Measurements from ENCODE around the gene SNRNP40. TPM values are rescaled to one million over a fixed set of nuclear protein-coding genes. Genes with fewer than 3 reads are reported as not detected.
"Not testable (repeated sequence)": the region's sequence is repeated elsewhere in the genome, so short reads cannot be mapped to it uniquely, and the experiment has no call there.

The SNRNP40 gene
- total RNA-seq, 2 experiments from 2014 or later: 99.9 to 190 TPM

DNA sequence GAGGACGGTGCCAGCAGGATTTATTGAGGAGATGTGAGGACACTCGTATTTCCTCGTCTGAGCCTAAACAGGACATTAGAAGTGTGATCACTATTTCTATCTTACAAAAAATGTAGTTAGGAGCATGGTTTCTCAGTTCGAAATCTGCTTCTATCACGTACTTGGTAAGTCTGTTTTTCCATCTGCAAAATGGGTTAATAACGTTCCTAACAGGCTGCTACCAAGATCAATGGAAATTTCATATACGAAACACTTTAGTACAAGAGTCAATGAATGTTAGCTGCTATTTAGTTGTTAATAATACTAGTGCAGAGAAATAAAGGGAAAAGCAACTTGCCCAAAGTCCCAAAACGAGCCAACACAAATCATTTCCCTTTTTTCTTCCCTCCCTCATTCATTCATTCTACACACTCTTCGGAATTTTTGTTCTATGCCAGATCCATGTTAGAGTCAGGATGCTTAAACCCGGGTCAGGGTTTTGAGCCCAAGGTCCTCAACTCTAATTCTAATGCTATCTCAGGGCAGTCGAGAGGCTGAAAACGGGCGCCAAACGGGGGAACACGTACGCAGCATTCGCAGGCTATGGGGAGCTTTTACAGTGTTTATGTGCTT, 608 bp downstream of the SNRNP40 start:
- peak overlapping the region; percentile 53; the same call in 1 of the 2 replicates for H2AFZ ChIP-seq (ENCODE audit: low read length)
- peak overlapping the region; percentile 96 for H3K4me2 ChIP-seq (ENCODE audit: low read length)
- ChIA-PET POLR2A (interaction anchor here (0.6 to 1.5 kb wide), 5 partner anchors 11 to 231 kb away, joined by 3 read pairs; no protein-coding TSS in a partner anchor), CTCF (ENCODE audit: unreplicated experiment) (interaction anchor here (0.6 kb wide), 1 partner anchor 129 kb away, joined by 3 read pairs; no protein-coding TSS in a partner anchor)
- H3K9me3 ChIP-seq (ENCODE audit: low read length): no peaks in the 10 kb centered on the region
- H3K36me3 ChIP-seq (ENCODE audit: insufficient read depth, low read length): peaks cover 40% of the 10 kb centered on the region
- peak overlapping the region; percentile 67 for H3K27ac ChIP-seq (ENCODE audit: low read depth, low read length, poor library complexity, severe bottlenecking)
- H3K9me2 ChIP-seq (ENCODE audit: insufficient read depth, low read length): no peaks in the 10 kb centered on the region
- intact Hi-C loops (cut with micrococcal nuclease; ENCODE audit: unreplicated experiment): loop anchor here (2.0 kb wide), 1 partner anchor 127 kb away; no protein-coding TSS in a partner anchor
- BruUV-seq (replicated peaks): no TSS peak
- DNase-seq (ENCODE audit: low spot score): peak; percentile 4
- peak overlapping the region; percentile 90 for H3K4me3 ChIP-seq (ENCODE audit: low read depth, low read length, poor library complexity, severe bottlenecking)
- H3K4me1 ChIP-seq (ENCODE audit: insufficient read depth, low read length, poor library complexity, severe bottlenecking): peaks cover 25% of the 10 kb centered on the region
- H3K79me2 ChIP-seq (ENCODE audit: insufficient read depth, low read depth, low read length): peaks cover 75% of the 10 kb centered on the region
- TF ChIP-seq CTCF (conservative IDR thresholded peaks at IDR 0.05; ENCODE audit: low read length) (no peak), EZH2phosphoT487 (IDR thresholded peaks at IDR 0.05; ENCODE audit: borderline replicate concordance, low read depth, low read length) (no peak)
- H4K20me1 ChIP-seq (ENCODE audit: insufficient read depth, low read length): no peaks in the 10 kb centered on the region

GRCh38 chr1:31289021-31289420, 7.6 kb downstream of the SNRNP40 start:
- Histone ChIP-seq H4K20me1 (ENCODE audit: insufficient read depth, low read length) (0 out of 2 replicates have a peak, but pooled peaks cover 4% of the 10 kb centered on the region), H3K36me3 (ENCODE audit: insufficient read depth, low read length) (peaks cover 95% of the 10 kb centered on the region), H3K4me2 (ENCODE audit: low read length) (no peak overlapping the region), H2AFZ (ENCODE audit: low read length) (no peak overlapping the region), H3K9me3 (ENCODE audit: low read length) (no peaks in the 10 kb centered on the region), H3K4me1 (ENCODE audit: insufficient read depth, low read length, poor library complexity, severe bottlenecking) (no peaks in the 10 kb centered on the region), H3K27ac (ENCODE audit: low read depth, low read length, poor library complexity, severe bottlenecking) (no peak overlapping the region), H3K79me2 (ENCODE audit: insufficient read depth, low read depth, low read length) (peaks cover 21% of the 10 kb centered on the region), H3K9me2 (ENCODE audit: insufficient read depth, low read length) (no peaks in the 10 kb centered on the region), H3K4me3 (ENCODE audit: low read depth, low read length, poor library complexity, severe bottlenecking) (no peak overlapping the region)
- TF ChIP-seq CTCF (conservative IDR thresholded peaks at IDR 0.05; ENCODE audit: low read length) (no peak), EZH2phosphoT487 (IDR thresholded peaks at IDR 0.05; ENCODE audit: borderline replicate concordance, low read depth, low read length) (no peak)
- BruUV-seq (replicated peaks): no TSS peak
- CTCF ChIA-PET (ENCODE audit: unreplicated experiment): no interaction called here
- intact Hi-C loops (cut with micrococcal nuclease; ENCODE audit: unreplicated experiment): no loop called here
- no peak for DNase-seq (ENCODE audit: low spot score)
- POLR2A ChIA-PET: no interaction called here

GRCh38 chr1:31287791-31288190, 8.8 kb downstream of the SNRNP40 start:
- H2AFZ ChIP-seq (ENCODE audit: low read length); H3K27ac ChIP-seq (ENCODE audit: low read depth, low read length, poor library complexity, severe bottlenecking); H3K4me3 ChIP-seq (ENCODE audit: low read depth, low read length, poor library complexity, severe bottlenecking); DNase-seq (ENCODE audit: low spot score); POLR2A ChIA-PET; CTCF ChIA-PET (ENCODE audit: unreplicated experiment); H3K9me3 ChIP-seq (ENCODE audit: low read length); H3K79me2 ChIP-seq (ENCODE audit: insufficient read depth, low read depth, low read length); H3K4me1 ChIP-seq (ENCODE audit: insufficient read depth, low read length, poor library complexity, severe bottlenecking); intact Hi-C loops (cut with micrococcal nuclease; ENCODE audit: unreplicated experiment); H4K20me1 ChIP-seq (ENCODE audit: insufficient read depth, low read length); H3K9me2 ChIP-seq (ENCODE audit: insufficient read depth, low read length); H3K4me2 ChIP-seq (ENCODE audit: low read length); BruUV-seq (replicated peaks): not testable (repeated sequence)
- peaks cover 95% of the 10 kb centered on the region for H3K36me3 ChIP-seq (ENCODE audit: insufficient read depth, low read length)

DNA sequence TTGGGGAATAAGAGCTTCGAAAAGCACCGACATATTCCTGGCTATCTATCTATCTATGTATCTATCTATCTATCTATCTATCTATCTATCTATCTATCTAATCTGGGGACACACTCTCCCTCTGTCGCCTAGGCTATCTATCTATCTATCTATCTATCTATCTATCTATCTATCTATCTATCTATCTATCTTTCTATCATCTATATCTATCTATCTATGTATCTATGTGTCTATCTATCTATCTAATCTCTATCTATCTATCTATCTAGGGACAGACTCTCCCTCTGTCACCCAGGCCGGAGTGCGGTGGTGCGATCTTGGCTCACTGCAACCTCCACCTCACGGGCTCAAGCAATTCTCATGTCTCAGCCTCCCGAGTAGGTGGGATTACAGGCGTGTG, 14.2 kb downstream of the SNRNP40 start:
- DNase-seq (ENCODE audit: low spot score); H3K27ac ChIP-seq (ENCODE audit: low read depth, low read length, poor library complexity, severe bottlenecking); H3K4me3 ChIP-seq (ENCODE audit: low read depth, low read length, poor library complexity, severe bottlenecking); H3K4me1 ChIP-seq (ENCODE audit: insufficient read depth, low read length, poor library complexity, severe bottlenecking); H3K4me2 ChIP-seq (ENCODE audit: low read length); H3K79me2 ChIP-seq (ENCODE audit: insufficient read depth, low read depth, low read length); H3K9me2 ChIP-seq (ENCODE audit: insufficient read depth, low read length); H2AFZ ChIP-seq (ENCODE audit: low read length); H3K9me3 ChIP-seq (ENCODE audit: low read length); BruUV-seq (replicated peaks); intact Hi-C loops (cut with micrococcal nuclease; ENCODE audit: unreplicated experiment); H4K20me1 ChIP-seq (ENCODE audit: insufficient read depth, low read length): not testable (repeated sequence)
- H3K36me3 ChIP-seq (ENCODE audit: insufficient read depth, low read length): peaks cover 98% of the 10 kb centered on the region
- ChIA-PET CTCF (ENCODE audit: unreplicated experiment) (interaction anchor here (0.6 kb wide), 1 partner anchor 146 kb away, joined by 3 read pairs; no protein-coding TSS in a partner anchor), POLR2A (interaction anchor here (0.7 to 1.6 kb wide), 2 partner anchors 15 to 18 kb away, joined by 3 to 4 read pairs; no protein-coding TSS in a partner anchor)

Data from OCI-LY7 (cell line).